GM18858 (cell line): ENCODE results near the gene IRAK1.

Experiments
- ATAC-seq: cut with Tn5 transposase; IDR thresholded peaks from one replicate; pipeline ENCODE4 v1.9.1; 2021; ENCODE audit not compliant: unreplicated experiment

The IRAK1 gene

DNA sequence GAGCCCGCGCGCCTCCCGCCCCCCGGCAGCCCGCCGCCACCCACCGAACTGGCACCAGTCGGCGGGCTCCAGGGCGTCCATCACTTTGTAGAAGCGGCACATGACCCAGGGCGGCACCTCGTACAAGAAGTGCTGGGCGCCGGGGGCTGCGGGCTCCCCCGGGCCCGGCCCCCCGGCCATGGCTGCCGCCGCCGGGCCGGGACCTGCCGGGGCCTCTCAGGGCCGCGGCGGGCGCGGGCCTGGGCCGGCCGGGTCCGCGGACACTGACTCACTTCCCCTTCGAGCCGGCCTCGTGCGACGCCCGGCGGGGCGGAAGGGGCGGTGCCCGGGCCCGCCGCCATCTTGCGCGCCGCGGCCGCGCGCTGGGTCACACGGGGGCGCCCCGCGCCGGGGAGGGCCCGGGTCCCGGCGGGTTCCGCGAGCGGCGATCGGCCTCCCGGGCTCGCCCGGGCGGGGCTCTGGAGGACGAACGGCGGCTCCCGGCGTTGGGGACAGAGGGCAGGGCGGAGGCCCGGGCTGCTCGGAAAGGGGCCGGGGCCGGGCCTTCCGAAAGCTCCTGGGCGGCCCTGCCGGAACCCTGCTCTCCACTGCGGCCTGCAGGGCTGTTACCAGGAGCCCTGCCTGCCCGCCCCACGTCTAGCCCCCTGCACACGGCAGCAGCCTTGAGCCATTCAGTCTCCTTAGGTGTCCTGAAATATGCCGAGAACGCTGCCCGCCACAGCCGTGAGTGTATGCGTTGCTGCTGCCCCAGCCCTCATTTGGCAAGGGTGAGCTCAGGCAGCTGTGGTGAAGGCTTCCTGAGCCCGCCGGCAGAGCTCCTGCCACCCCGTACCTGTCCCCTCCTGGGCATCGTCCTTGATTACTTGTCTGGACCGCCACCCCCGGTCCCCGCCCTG lies at the start of gene IRAK1:
Gene IRAK1, minus strand, starts transcription at position 270 of the 896 bp plus-strand sequence. Its CDS starts 90 bp downstream, at position 180.
- no peak for ATAC-seq

DNA sequence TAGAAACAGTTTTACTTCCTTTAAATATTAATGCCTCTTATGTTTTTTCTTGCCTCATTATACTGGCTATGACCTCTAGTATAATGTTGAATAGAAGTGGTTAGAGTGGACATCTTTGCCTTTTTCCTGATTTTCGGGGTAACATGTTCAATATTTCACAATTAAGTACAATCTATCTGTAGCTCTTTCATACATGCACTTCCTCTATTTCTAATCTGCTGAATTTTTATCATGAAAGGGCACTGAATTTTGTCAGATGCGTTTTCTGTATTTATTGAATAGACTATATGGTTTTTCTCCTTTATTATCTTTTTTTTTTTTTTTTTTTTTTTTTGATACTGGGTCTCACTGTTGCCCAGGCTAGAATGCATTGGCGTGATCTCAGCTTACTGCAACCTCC lies 48.9 kb upstream of the IRAK1 start:
- no peak for ATAC-seq

DNA sequence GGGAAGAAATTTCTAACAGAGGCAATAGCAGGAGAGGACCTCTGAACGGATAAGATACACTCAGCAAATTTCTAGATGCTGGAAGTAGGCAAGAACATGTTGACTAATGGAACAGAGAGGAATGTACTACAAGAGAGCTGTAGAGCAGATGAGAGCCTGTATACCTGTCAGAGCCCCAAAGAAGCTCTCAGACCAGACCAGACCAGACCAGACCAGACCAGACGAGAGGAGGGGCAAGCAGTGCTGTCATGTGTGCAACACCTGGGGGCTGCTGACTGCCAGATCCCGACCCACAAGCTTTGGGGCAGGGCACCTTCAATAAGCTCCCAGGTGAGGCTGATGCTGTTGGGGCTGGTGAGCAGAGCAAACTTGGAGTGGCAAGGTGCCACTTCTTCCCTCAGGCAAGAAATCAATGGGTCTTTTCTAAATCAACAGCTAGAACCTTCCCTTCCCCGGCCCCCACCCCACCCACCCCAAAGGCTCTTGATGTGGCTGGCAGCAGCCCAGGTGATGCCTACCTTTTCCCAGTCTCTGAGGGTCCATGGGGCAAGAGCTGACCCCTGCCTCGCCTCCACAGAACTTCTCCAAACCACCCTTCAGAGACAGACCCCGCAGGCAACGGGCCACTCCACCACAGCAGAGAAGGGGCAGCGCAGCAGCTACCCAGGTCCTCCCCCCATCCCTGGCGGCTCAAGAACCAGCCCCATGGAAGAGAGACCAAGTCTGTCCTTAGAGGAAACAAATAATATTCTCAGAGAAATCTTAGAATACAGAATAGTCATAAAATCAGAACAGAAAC lies 45.1 kb upstream of the IRAK1 start:
- ATAC-seq: no peak

DNA sequence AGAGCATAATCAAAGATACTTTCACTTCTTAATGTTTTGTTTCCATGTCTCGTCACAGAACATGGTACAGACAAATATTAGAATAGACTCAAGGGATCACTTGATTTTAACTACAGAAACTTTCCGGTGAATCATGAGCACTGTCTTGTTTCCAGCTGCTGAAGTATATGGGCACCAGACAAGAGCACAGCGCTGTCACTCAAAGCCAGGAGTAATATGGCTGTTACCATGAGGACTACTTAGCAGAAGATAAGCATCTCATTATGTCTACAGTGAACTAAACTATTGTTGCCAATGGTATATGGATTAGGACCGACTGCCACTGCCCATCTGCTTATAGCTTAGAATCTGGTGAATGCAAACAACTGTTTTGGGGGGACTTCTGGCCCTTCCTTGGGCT lies 43.5 kb upstream of the IRAK1 start:
- ATAC-seq: no peak

DNA sequence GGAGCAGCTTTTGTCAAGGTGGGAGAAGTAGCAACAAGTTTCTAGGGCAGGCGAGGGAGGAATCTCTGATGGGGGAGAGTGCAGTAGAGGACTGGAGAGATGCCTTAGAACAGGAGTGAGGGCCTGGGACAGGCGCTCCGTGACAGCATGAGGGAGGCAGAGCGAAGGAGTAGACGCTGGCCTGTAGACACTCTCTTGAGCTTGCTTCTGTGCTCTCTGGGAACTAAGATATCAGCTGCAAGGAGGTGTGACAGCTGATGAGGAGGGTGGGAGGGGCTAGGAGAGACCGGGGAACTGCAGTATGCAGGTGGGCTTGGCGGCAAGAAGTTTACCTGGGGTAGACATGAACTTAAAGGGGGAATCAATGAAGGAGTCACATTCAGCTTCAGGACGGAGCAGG lies 42.1 kb upstream of the IRAK1 start:
- no peak for ATAC-seq

DNA sequence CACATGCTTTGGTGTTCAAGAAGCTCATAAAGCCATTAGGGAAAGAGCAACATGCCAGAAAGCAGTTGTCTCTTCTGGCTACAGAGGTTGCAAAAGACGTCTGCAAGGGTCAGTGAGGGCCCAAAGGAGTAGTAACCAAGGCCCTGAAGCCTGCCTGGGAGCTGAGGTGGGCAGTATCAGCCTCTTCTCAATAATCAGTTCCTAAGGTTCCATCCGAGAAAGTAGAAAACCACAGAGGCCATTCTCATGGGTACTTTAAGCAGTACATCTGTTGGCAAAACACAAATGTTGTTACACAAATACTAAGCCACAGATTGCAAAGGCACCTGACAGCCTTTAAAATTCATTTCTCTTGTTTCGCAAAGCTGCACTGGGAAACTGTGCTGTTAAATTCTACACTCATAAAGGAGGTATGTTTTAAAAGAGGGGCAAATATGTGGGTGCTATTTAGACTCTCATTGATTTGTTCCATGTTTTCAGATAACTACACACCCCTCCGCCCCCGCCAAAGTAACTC lies 40.1 kb upstream of the IRAK1 start:
- ATAC-seq: no peak

DNA sequence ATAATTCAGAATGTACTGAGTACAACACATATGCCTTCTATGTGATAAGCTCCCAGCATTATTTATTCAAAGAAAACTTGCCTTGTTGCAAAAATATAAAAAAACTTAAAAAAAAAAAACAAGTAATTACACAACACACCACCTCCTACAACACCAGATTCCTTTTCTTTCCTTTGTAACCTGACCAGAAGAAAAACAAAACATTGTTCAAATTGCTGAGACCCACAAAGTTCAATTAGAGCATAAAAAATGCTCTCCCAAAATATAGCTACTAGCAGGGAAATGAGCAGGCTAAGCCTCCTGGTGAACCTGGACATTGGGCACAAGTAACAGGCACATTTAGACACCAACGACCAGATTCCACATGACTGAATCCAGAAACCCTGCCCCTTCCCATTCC lies 39.5 kb upstream of the IRAK1 start:
- no peak for ATAC-seq

DNA sequence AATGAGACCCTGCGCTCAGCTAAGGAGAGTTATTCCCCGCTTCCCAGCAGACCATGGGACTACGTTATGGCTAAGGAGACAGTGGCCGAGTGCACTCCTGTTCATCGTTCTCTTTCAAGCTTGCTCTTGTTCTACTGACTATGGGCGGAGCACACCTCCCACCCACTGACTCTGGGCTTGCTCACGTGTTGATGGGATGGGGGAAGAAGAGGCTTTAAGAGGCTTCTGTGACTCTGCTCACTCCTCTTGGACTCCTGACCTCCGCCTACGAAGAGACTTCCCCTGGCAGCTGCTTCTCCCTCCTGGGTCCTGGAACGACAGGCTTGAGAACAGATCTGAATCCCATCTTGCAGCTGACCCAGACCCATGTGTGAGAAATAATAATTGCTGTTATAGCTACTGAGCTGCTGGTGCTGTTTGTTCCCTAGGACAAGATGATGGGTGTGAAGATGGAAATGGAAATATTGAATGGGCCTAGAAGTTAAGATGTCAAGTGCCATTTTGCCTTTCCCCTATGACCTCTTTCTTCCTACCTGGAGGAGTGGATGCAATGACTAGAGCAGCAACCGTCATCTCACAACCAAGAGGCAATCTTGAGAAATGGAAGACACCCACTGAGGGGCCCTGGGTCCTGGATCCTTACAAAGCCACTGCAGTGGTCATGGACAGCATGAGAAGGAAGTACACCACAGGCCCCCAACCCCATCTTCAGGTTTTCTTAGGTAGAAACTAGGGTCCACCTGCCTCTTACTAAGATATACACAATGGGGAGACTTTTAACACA lies 38.7 kb upstream of the IRAK1 start:
- no peak for ATAC-seq

DNA sequence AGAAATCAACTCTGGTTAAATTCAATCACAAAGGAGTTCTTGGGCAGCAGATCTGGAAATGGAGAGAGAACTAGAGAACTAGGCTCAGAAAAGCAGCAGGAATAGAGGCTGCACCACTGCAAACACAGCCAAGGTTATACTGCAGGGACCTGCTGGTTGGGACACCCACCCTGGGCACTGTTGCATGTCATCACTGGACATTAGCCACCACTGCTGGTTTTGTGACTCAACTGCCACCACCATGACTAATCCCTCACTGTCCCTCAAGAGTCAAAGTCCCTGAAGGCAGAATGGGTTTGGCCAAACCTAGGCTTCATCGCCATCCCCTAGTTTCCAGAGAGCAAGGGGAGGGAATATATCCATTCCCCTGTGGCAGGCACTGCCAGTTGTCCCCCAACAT lies 38.1 kb upstream of the IRAK1 start:
- ATAC-seq: no peak

DNA sequence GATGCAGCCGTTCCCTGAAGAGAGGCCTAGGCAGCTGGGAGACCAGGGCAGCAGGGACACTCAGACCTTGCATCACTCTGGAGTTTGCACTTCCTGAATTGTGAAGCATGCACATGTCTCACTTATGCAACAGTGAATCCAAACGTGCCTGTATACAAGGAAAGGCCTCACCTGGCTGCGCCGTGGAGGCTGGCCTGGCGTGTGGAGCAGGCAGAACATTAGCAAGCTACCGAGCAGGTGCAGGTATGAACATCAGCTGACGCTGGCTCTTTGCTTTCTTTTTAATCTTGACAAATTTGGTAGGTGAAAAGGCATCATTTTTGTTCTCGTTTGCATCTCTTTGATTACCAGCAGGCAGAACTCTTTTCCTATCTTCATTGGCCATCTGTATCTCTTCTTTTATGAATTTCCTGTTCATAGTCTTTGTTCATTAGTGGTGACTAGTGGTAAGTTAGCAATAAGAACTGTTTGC lies 37.1 kb upstream of the IRAK1 start:
- no peak for ATAC-seq

DNA sequence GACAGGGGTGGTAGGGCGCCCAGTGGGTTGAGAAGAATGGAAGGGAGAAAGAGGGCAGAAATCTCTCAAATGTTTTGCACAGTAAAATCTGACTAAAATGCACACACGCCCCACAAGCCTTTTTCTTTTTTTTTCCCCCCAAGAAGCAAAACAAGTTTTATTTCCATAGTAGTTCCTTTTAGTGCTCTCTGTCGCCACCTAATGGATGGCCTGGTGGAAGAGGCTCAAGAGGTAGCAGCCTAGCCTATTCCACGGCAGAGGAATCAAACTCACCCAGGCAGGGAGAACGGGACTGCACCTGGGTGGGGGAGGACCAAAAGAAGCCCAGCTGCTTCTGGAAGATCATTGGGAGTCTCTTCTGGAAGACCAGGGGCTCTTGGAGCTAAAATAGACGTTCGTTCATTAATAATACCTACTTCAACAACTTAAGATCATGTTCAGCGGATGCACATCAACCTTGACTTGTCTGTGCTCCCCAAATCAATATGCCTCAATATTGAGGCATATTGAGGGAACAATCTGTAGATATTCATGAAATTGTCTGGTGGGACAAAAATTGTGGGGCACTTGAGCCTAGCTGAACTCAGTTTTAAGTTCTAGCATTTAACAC lies 31.6 kb upstream of the IRAK1 start:
- ATAC-seq: no peak

DNA sequence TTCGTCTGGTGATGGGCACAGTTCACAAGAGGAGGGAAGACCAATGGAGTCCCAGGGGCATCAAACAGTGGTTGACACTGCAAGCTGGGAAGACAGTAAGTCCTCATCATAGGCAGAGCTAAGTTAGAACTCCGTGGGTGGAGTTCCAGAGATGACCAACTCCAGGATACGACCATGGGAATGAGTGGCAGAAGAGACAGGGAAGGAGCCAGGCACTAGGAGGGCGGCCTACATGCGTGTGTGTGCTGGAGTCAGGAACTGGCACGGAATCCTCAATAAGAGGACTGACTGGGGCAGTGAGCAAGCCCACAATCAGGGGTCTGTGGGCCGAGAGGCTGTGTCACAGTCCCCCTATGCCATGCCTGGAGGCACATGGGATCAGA lies 30.4 kb upstream of the IRAK1 start:
- ATAC-seq: no peak

DNA sequence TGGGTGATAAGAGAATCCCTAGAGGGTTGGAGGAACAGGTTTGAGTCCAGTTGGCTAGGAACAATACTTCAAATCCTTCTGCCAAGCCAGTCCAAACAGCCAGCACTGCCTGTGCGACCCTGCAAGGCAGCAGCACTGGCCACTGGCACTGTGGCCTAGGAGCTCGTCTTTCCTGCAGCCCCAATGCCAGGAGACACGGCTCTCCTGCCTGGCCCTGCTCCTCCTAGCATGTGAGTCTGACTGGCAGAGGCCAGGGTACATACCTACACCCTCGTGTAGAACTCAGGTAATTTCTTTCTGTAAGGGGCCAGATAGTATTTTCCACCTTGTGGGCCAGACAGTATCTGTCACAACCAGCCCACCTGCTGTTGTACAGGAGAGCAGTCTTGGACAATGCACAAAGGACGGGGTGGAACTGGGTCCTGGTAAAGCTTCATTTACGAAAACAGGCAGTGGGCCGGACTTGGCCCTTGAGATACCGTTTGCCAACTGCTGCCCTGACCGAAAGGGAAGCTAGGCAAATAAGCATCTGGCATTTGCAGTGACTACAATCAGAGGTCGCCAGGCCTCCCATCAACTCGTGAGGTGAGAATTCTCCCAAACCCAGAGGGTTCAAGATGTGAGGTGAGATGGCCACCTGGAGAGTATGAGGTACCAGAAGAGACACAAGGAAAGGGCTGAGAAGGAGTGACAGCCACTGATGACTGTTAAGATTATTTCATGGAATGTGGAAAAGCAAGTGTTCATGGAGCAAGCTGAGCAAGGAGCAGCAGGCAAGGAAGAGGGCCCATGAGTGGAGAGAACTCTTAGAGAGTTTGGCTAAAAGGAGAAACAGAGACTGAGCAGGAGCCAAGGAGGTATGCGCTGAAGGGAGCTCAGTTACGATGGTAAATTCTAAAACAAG lies 29.8 kb upstream of the IRAK1 start:
- no peak for ATAC-seq

DNA sequence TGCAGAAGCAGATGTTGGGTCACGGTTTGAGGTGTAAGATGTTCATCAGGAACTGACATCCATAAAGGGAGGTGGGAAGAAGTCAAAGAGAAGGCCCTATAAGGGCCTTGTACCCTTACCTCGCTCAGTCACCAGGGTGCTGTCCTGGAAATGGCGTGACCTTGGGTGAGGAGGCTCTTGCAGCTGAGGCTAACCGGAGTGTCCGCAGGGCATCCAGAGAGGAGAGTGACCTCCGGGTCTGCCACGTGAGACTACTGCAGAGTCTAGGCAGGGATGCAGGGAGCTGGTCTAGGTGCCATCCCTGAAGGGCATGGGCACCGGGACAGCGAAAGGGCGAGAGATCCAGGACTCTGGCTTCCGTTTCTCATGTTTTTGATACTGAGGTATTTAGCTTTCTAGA lies 28.7 kb upstream of the IRAK1 start:
- ATAC-seq: no peak

DNA sequence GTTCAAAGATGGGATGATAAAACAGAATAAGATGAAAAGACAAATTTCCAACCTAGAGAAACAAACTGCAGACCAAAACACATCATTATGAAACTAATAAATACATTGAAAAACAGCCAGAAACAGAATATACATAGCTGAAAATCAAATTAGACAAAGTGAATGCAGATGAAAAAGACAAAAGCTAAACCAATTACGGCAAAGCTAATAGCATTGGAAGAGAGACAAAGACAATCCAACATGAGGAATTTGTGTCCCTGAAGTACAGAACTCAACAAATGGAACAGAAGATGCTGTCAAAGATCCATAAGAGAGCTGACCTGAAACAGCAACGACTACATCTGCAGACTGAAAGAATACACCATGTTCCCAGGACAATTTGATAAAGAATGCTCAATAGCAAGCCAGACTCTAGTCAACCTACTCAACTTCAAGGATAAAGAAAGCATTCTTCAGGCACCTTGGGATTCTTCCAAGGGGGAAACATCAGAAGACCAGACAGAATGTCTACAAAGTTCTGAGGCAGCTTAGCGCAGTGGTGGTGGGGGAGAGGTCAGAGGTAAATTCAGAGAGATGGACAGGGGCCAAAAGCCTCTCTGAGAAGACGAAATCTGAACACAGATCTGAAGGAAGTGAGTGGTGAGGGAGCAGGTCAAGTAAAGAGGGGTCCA lies 27.4 kb upstream of the IRAK1 start:
- ATAC-seq: no peak

DNA sequence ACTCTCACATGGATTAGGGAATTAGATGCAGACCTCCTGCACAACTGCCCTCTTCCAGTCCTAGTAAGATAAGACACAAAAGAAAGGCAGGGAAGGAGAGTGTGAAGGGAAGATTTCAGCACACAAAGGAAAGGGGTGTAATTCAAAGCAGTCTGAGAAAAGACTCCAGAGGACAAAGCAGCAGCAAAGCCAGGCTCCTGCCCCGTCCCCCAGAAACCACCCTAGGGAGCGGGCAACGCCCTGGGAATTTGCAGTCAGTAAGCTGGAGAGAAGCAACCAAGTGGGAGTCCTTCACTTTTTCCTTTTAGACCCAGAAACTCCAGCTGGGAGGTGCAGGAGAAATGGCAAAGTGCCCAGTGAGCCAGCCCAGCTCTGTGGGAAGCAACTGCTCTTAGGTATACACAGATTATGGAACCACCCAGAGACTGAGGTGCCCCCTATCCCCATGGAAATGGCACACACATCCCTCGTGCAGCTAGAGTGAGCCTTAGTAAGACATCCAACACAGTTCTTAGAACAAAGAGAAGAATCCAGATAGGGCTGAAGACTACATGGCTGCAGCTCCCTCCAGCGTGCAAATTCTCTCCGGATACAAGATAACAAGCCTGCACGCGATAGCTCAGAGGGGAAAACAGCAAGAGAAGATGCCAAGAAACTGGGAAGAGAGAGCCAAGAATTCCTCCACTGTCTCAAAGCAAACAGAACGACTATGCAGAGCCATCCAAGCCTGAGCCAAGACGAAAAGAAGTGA lies 26.5 kb upstream of the IRAK1 start:
- ATAC-seq: no peak

DNA sequence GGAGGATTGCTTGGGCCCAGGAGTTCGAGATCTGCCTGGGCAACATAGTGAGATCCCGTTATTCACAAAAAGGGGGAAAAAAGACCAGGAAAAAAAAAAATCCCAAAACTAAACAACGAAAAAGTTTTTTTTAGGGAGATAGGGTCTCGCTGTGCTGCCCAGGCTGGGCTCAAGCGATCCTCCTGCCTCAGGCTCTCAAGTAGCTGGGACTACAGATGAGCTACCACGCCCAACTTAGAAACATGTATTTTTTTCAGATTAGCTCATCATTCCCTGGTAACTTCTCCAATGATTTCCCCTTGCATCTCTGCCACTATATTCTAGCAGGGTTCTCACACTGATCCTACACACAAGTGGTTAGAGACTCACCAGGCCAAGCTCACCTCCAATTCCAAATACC lies 24.4 kb upstream of the IRAK1 start:
- no peak for ATAC-seq

DNA sequence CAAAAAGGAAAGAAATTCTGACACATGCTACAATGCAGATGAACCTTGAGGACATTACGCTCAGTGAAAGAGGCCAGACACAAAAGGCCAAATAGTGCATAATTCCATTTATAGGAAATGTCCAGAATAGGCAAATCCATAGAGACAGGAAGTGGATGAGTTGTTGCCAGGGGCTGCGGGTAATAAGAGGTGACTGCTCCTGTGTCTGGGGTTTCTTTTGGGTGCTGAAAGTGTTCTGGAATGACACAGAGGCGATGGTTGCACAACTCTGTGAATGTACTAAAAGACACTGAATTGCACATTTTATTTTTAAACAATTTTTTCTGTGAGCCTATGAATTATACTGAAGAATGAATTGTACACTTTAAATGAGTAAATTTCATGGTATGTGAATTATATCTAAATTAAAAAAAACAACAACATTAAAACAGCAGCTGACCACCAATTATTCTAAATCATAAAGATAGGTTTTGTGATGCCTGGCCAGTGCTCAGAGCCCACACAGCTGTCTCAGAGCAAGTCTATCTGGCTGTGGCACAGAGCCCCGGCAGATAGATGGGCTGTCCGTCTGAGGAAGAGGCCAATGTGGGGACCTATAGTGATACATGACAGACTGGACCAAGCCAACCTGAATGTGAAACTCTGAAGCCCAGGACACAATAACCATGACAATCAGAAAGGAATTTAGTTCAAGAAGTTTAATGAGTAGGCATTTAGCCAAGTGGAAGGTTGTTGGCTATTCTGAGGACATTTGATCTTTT lies 23.5 kb upstream of the IRAK1 start:
- no peak for ATAC-seq
